Neural cell (in vitro differentiated cells): ENCODE results near the gene NFIA. TPM values are rescaled to one million over a fixed set of nuclear protein-coding genes. Genes with fewer than 3 reads are reported as not detected.

ENCODE experiments used
- H2AFZ ChIP-seq: fragments of 200-600, 300-800 bp; sonication (generic), shearing (Covaris generic); 2 replicates; pipeline ENCODE4 v1.6.0; 2014; ENCODE audit warnings: low read depth, mild to moderate bottlenecking, antibody characterized with exemption, low read length, moderate library complexity
- H3F3A ChIP-seq: fragments of 200-600 bp; shearing (Covaris generic); 2 replicates; pipeline ENCODE4 v1.6.1; 2016; ENCODE audit warnings: mild to moderate bottlenecking, moderate library complexity, mixed read lengths, antibody characterized with exemption, low read length; ENCODE audit not compliant: insufficient read depth, poor library complexity, severe bottlenecking
- H3K27ac ChIP-seq: fragments of 200-600, 300-800 bp; sonication (generic), shearing (Covaris generic); 2 replicates; pipeline ENCODE4 v1.5.1; 2014; ENCODE audit warnings: mild to moderate bottlenecking, low read length, moderate library complexity
- H3K27me3 ChIP-seq: fragments of 300-800, 200-600 bp; sonication (generic), shearing (Covaris generic); 2 replicates; pipeline ENCODE4 v1.6.0; 2014; ENCODE audit warnings: mild to moderate bottlenecking, low read depth, low read length, moderate library complexity; ENCODE audit not compliant: insufficient read depth
- H3K36me3 ChIP-seq: fragments of 300-800, 200-600 bp; sonication (generic), shearing (Covaris generic); 2 replicates; pipeline ENCODE4 v1.5.1; 2014; ENCODE audit warnings: mild to moderate bottlenecking, antibody characterized with exemption, low read length, moderate library complexity; ENCODE audit not compliant: insufficient read depth
- H3K4me2 ChIP-seq: fragments of 300-800, 200-600 bp; sonication (generic), shearing (Covaris generic); 2 replicates; pipeline ENCODE4 v1.6.0; 2014; ENCODE audit warnings: mild to moderate bottlenecking, low read length
- H3K4me3 ChIP-seq: fragments of 300-800, 200-600 bp; sonication (generic), shearing (Covaris generic); 2 replicates; pipeline ENCODE4 v1.5.1; 2014; ENCODE audit warnings: mild to moderate bottlenecking, low read length, moderate library complexity
- H3K79me2 ChIP-seq: fragments of 200-600 bp; shearing (Covaris generic); replicated peaks from 2 replicates; pipeline ENCODE4 v1.6.0; 2014; ENCODE audit warnings: mild to moderate bottlenecking, low read length, moderate library complexity; ENCODE audit not compliant: insufficient read depth
- H3K9ac ChIP-seq: fragments of 300-800, 200-600 bp; sonication (generic), shearing (Covaris generic); 2 replicates; pipeline ENCODE4 v1.6.1; 2016; ENCODE audit warnings: mild to moderate bottlenecking, low read length, mixed read lengths
- H3K9me2 ChIP-seq: fragments of 200-600 bp; shearing (Covaris generic); 2 replicates; pipeline ENCODE4 v1.6.1; 2016; ENCODE audit warnings: mild to moderate bottlenecking, low read length, mixed read lengths; ENCODE audit not compliant: insufficient read depth
- H3K9me3 ChIP-seq: fragments of 200-600, 300-800 bp; sonication (generic), shearing (Covaris generic); 2 replicates; pipeline ENCODE4 v1.6.1; 2016; ENCODE audit warnings: mild to moderate bottlenecking, mixed run types, low read length, moderate library complexity, mixed read lengths
- H4K20me1 ChIP-seq: fragments of 200-600 bp; shearing (Covaris generic); 2 replicates; pipeline ENCODE4 v1.6.1; 2016; ENCODE audit warnings: mild to moderate bottlenecking, mixed run types; ENCODE audit not compliant: insufficient read depth
- EP300 ChIP-seq: fragments of 450-650 bp; conservative IDR thresholded peaks from 2 replicates; pipeline ENCODE4 v1.6.1; 2014; ENCODE audit warnings: antibody characterized with exemption, mild to moderate bottlenecking, moderate library complexity; ENCODE audit not compliant: poor library complexity, severe bottlenecking
- EZH2 ChIP-seq: fragments of 200-600, 300-800 bp; shearing (Covaris generic), sonication (generic); IDR thresholded peaks from 2 replicates; pipeline ENCODE4 v1.6.1; 2014; ENCODE audit warnings: antibody characterized with exemption, low read length, borderline replicate concordance, mild to moderate bottlenecking; ENCODE audit not compliant: insufficient read depth, poor library complexity, severe bottlenecking
- MXI1 ChIP-seq: fragments of 450-650 bp; conservative IDR thresholded peaks from 2 replicates; pipeline ENCODE4 v1.6.1; 2014; ENCODE audit warnings: antibody characterized with exemption, mild to moderate bottlenecking; ENCODE audit not compliant: poor library complexity, severe bottlenecking
- POLR2AphosphoS5 ChIP-seq: IDR thresholded peaks from 2 replicates; pipeline ENCODE4 v1.6.1; 2012
- RAD21 ChIP-seq: fragments of 450-650 bp; conservative IDR thresholded peaks from 2 replicates; pipeline ENCODE4 v1.6.1; 2014; ENCODE audit warnings: antibody characterized with exemption, mild to moderate bottlenecking, moderate library complexity
- SMC3 ChIP-seq: fragments of 450-650 bp; conservative IDR thresholded peaks from 2 replicates; pipeline ENCODE4 v1.6.1; 2014; ENCODE audit warnings: antibody characterized with exemption, mild to moderate bottlenecking, moderate library complexity; ENCODE audit not compliant: poor library complexity
- TAF1 ChIP-seq: IDR thresholded peaks from 2 replicates; pipeline ENCODE4 v1.6.1; 2012; ENCODE audit warnings: low read depth
- polyA plus RNA-seq: library from polyadenylated mRNA; depleted of rRNA; stranded (reverse); fragments of >200 nt; gene quantifications from 2 replicates; pipeline ENCODE4 v1.2.3, GENCODE V29; 2014
- TF ChIP-seq, protein P1 (sequence below): fragments of 450-650 bp; IDR thresholded peaks from 2 replicates; pipeline ENCODE4 v1.5.1; 2014; ENCODE audit warnings: antibody characterized with exemption, mild to moderate bottlenecking, moderate library complexity; ENCODE audit not compliant: poor library complexity, severe bottlenecking
- TF ChIP-seq, protein P2 (sequence below): IDR thresholded peaks from 2 replicates; pipeline ENCODE4 v1.6.1; 2012; ENCODE audit warnings: borderline replicate concordance

Gene NFIA
- polyA plus RNA-seq, 1 donor from 2014 or later = 0.47 TPM

DNA sequence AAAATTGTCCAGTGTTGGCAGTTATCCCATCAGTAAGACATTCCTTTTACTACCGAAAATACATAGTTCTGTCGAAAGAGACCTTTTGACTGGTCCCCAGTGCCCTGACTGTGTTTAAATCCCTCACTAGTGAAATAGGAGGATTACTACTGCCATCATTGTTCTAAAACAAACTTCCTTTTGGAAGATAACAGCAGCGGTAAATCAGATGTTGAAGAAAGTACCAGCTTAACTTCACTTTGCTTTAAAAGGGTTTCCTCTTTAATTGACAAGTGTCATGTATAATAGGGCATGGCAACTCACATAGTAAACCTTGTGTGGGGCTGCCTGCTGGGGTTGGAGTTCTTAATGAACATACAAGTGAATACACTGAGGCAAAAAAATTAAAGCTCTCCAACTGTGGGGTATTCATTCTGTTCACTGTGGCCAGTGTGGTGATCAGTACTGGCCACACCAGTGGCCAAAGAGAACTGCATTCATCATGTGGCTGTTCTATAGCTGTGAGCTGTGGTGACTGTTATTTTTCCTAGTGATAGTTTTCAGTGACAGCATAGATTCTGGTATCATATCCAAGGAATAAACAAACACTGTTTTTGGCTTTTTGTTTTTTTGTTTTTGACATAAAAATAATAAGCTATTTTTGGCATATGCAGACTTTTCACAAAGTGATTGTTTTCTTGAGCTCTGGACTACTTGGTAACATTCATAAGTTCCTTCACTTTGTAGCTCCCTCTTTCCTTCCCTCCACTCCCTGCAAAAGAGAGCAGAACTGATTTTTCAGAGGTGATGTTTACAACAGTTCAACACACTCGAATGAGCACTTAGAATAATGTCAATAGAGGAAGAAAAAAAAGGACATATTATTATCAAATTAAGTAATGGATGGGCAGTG lies 74.5 kb downstream of the NFIA start:
- TF ChIP-seq SMC3 (no peak), TAF1 (no peak), EZH2 (no peak), POLR2AphosphoS5 (no peak), MXI1 (no peak), EP300 (no peak)
- TF ChIP-seq, protein P1, sequence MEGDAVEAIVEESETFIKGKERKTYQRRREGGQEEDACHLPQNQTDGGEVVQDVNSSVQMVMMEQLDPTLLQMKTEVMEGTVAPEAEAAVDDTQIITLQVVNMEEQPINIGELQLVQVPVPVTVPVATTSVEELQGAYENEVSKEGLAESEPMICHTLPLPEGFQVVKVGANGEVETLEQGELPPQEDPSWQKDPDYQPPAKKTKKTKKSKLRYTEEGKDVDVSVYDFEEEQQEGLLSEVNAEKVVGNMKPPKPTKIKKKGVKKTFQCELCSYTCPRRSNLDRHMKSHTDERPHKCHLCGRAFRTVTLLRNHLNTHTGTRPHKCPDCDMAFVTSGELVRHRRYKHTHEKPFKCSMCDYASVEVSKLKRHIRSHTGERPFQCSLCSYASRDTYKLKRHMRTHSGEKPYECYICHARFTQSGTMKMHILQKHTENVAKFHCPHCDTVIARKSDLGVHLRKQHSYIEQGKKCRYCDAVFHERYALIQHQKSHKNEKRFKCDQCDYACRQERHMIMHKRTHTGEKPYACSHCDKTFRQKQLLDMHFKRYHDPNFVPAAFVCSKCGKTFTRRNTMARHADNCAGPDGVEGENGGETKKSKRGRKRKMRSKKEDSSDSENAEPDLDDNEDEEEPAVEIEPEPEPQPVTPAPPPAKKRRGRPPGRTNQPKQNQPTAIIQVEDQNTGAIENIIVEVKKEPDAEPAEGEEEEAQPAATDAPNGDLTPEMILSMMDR = no peak

DNA sequence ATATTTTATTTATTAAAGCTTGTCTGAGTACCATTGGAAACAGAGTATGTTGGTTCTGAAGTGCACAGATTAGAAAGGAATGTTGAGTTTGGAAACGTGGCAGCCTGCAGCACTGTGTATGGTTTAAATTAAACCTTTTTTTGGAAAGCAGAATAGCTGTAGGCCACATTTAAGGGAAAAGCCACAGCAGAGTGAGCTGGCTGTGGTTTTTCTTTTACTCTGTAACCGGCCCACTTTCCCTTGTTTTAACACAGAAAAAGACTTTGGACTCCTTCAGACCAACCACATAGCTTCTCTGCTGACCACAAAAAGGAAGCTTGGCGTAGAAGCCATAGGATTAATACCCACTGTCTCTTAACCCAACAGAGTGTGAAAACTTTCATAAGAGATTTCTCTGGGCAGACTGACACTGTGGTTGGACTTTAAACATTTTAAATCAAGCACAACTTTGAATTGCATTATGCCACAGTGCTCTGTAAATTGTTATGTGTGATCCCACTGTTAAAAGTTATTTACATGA lies 75.2 kb downstream of the NFIA start:
- TF ChIP-seq, protein P1 = no peak
- TF ChIP-seq EP300 = no peak
- no peak for TF ChIP-seq SMC3
- no peak for TF ChIP-seq RAD21
- TF ChIP-seq POLR2AphosphoS5 = no peak
- no peak for TF ChIP-seq EZH2
- TF ChIP-seq, protein P2, sequence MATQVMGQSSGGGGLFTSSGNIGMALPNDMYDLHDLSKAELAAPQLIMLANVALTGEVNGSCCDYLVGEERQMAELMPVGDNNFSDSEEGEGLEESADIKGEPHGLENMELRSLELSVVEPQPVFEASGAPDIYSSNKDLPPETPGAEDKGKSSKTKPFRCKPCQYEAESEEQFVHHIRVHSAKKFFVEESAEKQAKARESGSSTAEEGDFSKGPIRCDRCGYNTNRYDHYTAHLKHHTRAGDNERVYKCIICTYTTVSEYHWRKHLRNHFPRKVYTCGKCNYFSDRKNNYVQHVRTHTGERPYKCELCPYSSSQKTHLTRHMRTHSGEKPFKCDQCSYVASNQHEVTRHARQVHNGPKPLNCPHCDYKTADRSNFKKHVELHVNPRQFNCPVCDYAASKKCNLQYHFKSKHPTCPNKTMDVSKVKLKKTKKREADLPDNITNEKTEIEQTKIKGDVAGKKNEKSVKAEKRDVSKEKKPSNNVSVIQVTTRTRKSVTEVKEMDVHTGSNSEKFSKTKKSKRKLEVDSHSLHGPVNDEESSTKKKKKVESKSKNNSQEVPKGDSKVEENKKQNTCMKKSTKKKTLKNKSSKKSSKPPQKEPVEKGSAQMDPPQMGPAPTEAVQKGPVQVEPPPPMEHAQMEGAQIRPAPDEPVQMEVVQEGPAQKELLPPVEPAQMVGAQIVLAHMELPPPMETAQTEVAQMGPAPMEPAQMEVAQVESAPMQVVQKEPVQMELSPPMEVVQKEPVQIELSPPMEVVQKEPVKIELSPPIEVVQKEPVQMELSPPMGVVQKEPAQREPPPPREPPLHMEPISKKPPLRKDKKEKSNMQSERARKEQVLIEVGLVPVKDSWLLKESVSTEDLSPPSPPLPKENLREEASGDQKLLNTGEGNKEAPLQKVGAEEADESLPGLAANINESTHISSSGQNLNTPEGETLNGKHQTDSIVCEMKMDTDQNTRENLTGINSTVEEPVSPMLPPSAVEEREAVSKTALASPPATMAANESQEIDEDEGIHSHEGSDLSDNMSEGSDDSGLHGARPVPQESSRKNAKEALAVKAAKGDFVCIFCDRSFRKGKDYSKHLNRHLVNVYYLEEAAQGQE = no peak
- no peak for TF ChIP-seq TAF1
- TF ChIP-seq MXI1 = no peak
- Histone ChIP-seq H3K9me3 (no peaks in the 10 kb centered on the region), H3K27me3 (peaks cover 13% of the 10 kb centered on the region), H3K9ac (no peak overlapping the region), H3K79me2 (no peaks in the 10 kb centered on the region), H3K4me3 (no peak overlapping the region), H3K4me2 (no peak overlapping the region), H2AFZ (no peak overlapping the region), H3K27ac (no peak overlapping the region), H3K36me3 (no peaks in the 10 kb centered on the region), H4K20me1 (no peaks in the 10 kb centered on the region), H3F3A (no peaks in the 10 kb centered on the region), H3K9me2 (no peaks in the 10 kb centered on the region)

More for the DNA sequence above, 74.5 kb downstream of the NFIA start:
- no peak overlapping the region for H3K9ac ChIP-seq
- no peaks in the 10 kb centered on the region for H3K79me2 ChIP-seq
- H3K4me2 ChIP-seq = no peak overlapping the region
- no peak overlapping the region for H3K27ac ChIP-seq
- H3K36me3 ChIP-seq = no peaks in the 10 kb centered on the region
- H3K27me3 ChIP-seq = peaks cover 13% of the 10 kb centered on the region
- H2AFZ ChIP-seq = no peak overlapping the region
- no peaks in the 10 kb centered on the region for H3F3A ChIP-seq
- no peak overlapping the region for H3K4me3 ChIP-seq
- no peaks in the 10 kb centered on the region for H3K9me3 ChIP-seq
- no peaks in the 10 kb centered on the region for H4K20me1 ChIP-seq
- no peaks in the 10 kb centered on the region for H3K9me2 ChIP-seq
